A549 treated with AZD2906 at 1 μM for 4 hours (cell line): ENCODE results near the gene GFY. TPM values are rescaled to one million over a fixed set of nuclear protein-coding genes. Genes with fewer than 3 reads are reported as not detected.

Source experiments
- total RNA-seq: library from RNA; stranded (reverse); fragments of 200-300 nt; extraction: Qiagen RNA extraction; gene quantifications from 5 replicates; pipeline ENCODE4 v1.2.3, GENCODE V29; 2022

Gene GFY, protein sequence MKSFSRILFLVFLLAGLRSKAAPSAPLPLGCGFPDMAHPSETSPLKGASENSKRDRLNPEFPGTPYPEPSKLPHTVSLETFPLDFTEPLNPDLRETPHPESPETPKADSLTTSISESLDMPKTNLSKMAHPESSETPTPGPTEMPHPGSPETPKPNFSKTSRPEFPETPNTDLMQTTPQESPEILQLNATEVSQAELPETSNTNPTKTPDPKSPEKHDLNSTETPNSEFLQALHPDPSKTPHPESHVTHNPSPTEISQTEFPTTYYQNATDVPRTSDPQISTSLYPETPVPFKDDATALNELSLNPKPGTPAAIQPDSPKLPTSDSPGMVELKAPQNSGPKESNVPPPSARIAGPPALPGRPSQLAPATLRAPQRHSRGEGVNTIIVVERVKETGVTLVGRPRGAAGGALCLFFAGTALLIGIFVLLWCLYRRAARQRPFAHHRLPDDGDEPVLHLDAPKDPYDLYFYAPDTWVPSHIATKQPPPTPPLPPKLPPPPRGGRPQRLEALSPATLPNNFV
- total RNA-seq: 0.12 to 0.27 TPM (median 0.16 TPM) in 5 replicates

DNA sequence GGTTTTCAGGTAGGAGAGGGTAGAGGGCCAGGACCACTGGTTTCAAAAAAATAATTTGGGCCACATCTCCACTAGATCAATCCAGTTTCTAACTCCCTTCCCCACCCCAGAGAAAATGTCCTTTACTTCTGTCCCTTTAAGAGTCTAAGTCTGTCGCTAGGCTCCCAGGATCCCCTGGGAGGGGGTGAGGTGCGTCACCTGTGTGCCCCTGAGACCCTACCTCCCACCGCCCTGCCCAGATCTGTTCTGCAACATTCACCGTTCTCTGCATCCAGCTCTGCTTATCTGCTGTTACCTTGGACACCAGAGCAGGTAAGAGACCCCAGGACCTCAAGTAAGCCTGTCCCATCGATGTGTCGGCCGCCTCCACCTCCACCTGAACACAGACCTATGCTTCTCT, at the start of gene GFY:
Gene GFY, plus strand, starts transcription at position 211 of the 400 bp plus-strand sequence. CDS start 1,043 bp downstream, outside the sequence.

DNA sequence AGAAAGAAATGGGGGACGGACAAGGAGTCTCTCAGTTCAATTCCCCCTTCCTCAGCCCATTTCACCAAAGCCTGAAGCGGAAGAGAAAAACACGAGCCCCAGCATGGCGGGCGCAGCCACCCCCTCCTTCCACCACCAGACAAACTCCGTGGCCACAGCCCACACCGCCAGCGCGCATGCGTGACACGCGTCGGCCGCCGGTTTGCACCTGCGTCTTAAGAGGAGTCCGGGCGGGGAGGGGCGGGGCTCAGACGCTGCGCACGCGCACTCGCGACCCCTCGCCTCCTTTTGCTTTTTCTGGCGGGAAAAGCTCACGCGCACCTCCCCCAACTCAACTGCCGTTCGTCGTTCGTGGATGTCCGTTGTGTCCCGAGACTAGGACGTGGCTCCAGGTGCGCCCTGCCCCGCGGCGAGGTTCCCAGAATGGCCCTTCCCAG, 37.2 kb upstream of the GFY start, which contains the start of gene KASH5:
Gene KASH5, plus strand, starts transcription at position 314 of the 437 bp plus-strand sequence. CDS start 2,635 bp downstream, outside the sequence.

DNA sequence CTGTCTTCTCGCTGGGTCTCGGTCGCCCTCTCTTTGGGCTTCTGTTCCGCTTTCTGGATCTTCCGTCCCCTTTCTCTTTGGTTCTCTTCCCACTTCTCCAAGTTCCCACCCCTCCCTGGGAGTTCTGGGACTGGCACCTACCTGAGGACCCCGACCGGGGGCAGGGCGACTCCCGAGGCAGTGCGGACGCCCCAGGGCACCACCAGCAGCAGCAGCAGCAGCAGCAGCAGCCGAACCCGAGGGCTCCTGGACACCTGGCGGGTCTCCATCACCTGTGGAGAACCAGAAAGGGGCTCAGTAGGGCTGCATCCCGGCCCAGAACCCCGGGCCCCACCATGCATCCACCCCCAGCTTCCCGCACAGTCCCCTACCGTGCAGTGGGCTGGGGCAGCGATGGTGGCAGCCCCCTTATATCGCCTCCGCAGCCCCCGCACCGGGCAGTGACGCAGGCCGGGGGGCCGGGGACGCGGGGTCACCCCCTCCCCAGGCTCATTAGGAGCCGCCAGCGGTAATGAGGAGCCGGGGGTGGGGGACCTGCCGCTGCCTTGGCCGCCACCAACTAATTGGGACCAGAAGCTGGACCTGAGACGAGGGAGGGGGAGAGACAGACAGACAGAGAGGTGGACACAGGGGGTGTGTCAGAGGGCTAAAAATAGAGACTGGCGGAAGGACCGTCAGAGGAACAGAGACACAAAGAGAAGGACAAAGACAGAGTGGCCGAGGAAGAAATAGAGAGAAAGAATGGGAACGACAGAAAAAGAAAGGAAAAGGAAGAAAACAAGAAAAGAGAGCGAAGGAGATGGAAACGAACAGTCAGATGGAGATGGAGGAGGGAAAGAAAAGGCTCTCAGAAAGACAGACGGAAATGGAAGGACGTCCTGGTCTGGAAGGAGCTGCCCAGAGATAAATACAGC, 1.9 kb upstream of the GFY start, which contains the start of gene PTH2:
Gene PTH2, minus strand, starts transcription at position 371 of the 914 bp plus-strand sequence. Its CDS starts 102 bp downstream, at position 269.

DNA sequence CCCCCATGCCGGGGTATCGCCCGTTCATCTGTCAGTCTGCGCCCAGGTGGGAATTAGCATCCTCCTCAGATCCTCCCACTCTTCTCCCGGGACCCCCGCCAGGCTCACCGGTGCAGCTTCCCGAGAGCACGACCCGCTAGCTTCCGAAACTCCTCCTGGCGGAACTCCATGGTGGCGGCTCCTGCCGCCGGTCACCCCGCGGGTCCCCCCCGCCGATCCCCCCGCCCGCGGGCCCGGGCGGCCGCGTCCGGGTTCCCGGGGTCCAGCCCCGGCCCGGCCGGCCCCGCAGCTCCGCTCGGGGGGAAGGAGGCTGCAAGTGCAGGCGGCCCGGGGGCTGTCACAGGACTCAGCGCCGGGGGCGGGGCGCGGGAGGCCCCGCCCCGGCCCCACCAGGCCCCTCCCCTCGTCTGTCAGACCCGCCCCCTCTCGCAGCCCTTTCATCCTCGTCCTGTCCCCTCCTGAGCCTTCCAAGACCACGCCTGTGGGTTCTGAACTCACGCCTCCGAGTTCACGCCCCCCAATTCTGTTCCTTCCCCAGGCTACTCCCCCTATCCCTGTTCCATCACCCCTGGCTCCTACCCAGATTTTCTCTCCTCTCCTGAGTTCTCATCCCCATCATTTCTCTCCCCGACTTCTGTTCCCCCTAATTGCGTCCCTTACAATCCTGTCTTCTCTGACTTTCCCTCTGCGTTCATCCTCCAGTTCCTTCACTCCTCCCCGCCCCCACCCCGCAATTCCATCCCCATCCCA, 16.2 kb downstream of the GFY start, which contains the start of gene SLC17A7:
Gene SLC17A7, minus strand, starts transcription at position 318 of the 750 bp plus-strand sequence. Its CDS starts 148 bp downstream, at position 170.

DNA sequence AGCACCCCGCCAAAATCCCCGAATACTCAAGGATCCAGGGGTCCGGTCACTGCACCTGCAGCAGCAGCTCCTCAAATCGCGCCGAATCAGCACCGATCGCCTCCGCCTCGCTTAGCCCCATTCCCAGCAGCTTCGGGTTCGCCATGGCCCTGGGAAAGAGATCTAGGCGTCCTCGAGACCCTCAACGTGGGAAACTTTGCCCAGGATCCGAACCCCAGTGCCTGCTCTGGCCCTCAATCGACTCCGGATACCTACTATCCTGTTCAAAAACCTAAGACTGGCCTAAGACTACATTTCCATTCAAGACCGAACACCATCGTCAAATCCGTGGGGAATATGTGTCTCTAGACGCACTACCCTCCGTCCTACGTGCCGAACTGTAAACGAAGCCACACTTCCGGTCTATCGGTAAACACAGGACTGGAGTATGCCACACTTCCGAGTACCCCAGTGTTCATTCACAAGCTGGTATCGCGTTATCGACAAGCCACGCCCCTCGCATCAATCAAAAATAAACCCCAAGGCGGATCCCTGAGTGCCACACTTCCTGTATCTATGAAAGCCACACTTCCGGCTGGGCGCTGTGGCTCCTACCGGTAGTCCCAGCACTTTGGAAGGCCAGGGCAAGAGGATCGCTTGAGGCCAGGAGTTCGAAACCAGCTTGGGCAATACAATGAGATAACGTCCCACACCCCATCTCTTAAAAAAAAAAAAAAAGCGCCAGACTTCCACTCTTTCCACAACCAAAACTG, 26.4 kb downstream of the GFY start, which contains the start of gene PIH1D1:
Gene PIH1D1, minus strand, starts transcription at position 385 of the 752 bp plus-strand sequence. Its CDS starts 240 bp downstream, at position 145.

DNA sequence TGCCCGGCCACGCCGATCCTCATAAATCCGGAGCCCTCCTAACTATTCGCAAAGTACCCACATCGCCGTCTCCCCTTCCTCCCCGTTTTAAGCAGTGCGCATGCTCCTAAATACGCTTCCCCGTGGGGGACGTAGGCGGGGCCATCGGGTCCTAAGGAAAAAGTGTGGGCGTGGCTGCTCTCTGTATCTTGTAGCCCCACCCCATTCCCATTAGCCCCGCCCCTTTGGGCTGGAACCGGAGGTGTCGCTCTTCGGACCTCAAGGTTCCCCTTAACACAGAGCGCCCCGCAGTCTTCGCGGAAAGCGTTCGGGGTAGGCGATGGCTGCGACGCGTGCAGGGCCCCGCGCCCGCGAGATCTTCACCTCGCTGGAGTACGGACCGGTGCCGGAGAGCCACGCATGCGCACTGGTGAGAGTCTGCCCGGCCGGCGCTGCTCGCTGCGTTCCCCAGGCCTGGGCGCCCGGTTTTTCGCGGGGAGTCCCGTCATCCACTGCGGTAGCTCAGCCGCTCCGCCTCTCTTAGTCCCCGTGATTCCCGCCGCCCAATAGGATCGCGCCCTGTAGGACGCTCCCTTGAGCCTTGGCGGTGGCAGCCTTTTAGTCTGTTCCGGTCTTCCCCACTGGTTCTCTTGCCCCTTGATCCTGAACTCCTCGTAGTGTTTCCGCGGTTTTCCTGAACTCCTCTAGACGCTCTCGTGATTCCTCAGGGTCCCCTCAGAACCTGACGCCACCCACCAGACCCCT, 28.0 kb downstream of the GFY start, which contains the start of gene ALDH16A1:
Gene ALDH16A1, plus strand, starts transcription at position 213 of the 744 bp plus-strand sequence. Its CDS starts 107 bp downstream, at position 320.

DNA sequence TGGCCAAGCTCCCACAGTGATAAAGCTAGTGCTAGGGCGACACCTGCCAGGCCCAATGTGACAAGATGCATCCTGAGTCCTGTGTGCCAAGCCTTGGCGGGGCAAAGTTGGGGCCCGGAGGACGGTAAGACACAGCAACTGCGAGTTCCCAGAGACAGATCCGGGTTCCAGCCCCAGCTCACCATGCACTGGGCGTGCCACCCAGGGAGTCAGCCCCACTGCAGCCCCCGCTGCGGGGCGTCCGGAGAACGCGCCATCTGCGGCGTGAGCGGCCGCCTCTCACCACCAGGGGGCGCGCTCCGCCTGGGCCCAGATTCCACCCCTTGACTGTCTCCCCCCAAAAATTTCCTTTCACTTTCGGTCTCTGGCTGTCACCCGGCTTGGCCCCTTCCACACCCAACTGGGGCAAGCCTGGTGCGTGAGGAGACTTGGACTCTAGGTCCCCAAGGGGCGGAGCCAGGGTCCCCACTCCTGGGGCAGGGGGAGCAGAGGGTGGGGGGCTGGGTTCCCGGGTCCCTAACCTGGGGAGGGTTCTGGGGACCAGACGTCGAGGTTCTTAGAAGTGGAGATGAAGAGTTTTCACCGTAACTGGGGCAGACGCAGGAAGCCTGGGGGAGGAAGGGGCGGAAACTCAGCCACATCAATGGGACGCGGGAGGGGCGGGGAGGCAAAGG, 48.8 kb downstream of the GFY start, which contains the start of gene FLT3LG:
Gene FLT3LG, plus strand, starts transcription at position 348 of the 674 bp plus-strand sequence. CDS start 425 bp downstream, outside the sequence.

Other genes with a start within 250 kb of the GFY start
- 0.74 to 1.3 TPM (median 1.1 TPM) in 5 replicates for gene SLC6A16, start 100.2 kb upstream of the GFY start, total RNA-seq
- not detected in 5 replicates for gene CD37, start 90.0 kb upstream of the GFY start, total RNA-seq
- gene TEAD2, start 63.0 kb upstream of the GFY start, total RNA-seq: 12.3 to 18.5 TPM (median 16.9 TPM) in 5 replicates
- 0.23 to 0.88 TPM (median 0.64 TPM) in 5 replicates for gene DKKL1, start 61.5 kb upstream of the GFY start, total RNA-seq
- gene KASH5, start 37.1 kb upstream of the GFY start, total RNA-seq: 0.10 TPM in 1 of 5 replicates, not detected in the others
- gene PTH2, start 1.9 kb upstream of the GFY start, total RNA-seq: not detected in 5 replicates
- gene SLC17A7, start 16.1 kb downstream of the GFY start, total RNA-seq: 0.49 to 0.71 TPM (median 0.60 TPM) in 5 replicates
- 87.3 to 93.9 TPM (median 89.3 TPM) in 5 replicates for gene PIH1D1, start 26.4 kb downstream of the GFY start, total RNA-seq
- 15.9 to 24.2 TPM (median 23.6 TPM) in 5 replicates for gene ALDH16A1, start 27.8 kb downstream of the GFY start, total RNA-seq
- gene FLT3LG, start 48.8 kb downstream of the GFY start, total RNA-seq: 1.1 to 1.7 TPM (median 1.3 TPM) in 5 replicates
- 3,944 to 4,526 TPM (median 4,133 TPM) in 5 replicates for gene RPL13A, start 62.2 kb downstream of the GFY start, total RNA-seq
- 3,950 to 4,247 TPM (median 3,984 TPM) in 5 replicates for gene RPS11, start 71.0 kb downstream of the GFY start, total RNA-seq
- gene FCGRT, start 87.3 kb downstream of the GFY start, total RNA-seq: 24.3 to 33.5 TPM (median 29.7 TPM) in 5 replicates
- gene RCN3, start 102.6 kb downstream of the GFY start, total RNA-seq: 1.4 to 3.0 TPM (median 2.4 TPM) in 5 replicates
- gene NOSIP, start 155.2 kb downstream of the GFY start, total RNA-seq: 87.6 to 112 TPM (median 109 TPM) in 5 replicates
- gene PRRG2, start 155.9 kb downstream of the GFY start, total RNA-seq: 0.85 to 1.1 TPM (median 0.96 TPM) in 5 replicates
- 31.0 to 38.2 TPM (median 37.4 TPM) in 5 replicates for gene PRR12, start 165.8 kb downstream of the GFY start, total RNA-seq
- gene RRAS, start 214.8 kb downstream of the GFY start, total RNA-seq: 105 to 173 TPM (median 169 TPM) in 5 replicates
- gene SCAF1, start 216.8 kb downstream of the GFY start, total RNA-seq: 50.8 to 69.8 TPM (median 67.0 TPM) in 5 replicates
- gene IRF3, start 240.5 kb downstream of the GFY start, total RNA-seq: 83.6 to 102 TPM (median 97.5 TPM) in 5 replicates
- gene BCL2L12, start 240.5 kb downstream of the GFY start, total RNA-seq: 57.1 to 73.6 TPM (median 72.4 TPM) in 5 replicates